ENCODE measurements around the gene KIAA0513.

The KIAA0513 gene

DNA sequence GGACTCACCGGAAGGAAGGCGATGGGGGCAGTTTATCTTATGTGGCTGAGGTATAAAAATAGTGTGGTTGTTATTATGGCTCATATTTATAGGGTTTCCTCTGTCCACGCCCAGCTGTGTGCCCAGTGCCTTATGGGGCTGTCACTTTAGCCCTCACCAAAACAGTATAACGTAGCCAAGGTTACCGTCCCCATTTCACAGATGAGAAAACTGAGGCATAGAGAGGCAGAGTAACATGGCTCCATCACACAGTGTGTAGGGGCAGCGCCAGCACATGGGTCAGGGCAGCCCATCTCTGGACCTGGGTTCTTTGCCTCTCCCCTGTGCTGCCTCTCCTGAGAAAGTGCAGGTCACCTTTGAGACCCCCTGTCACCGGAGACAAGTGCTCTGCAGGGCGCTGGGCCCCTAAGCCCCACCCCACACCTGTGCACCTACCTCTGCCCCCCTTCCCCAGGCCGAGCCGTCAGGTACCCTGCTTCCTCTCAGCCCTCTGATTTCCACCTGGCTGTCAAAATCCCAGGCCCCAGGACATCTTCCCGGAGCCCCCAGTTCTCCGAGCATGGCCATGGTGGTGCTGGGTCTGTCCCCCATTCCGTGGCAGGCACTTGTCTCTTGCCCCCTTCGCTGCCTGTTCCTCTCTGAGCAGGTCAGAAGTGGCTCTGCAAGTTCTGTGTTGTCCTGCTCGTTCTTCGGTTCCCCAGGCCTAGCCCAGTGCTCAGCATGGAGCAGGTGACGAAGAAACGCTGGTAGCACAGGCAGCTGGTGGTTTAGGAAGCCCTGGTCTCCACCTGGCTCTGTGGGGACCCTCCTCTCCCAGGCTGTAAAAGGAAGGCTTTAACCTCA lies 7.2 kb downstream of the KIAA0513 start:
- H4K20me1 ChIP-seq (ENCODE audit: insufficient read depth, low read length), result no peaks in the 10 kb centered on the region
- H3K4me1 ChIP-seq (ENCODE audit: insufficient read depth, low read length), result no peaks in the 10 kb centered on the region
- H3K27ac ChIP-seq (ENCODE audit: low read length), result no peak overlapping the region
- ATAC-seq (ENCODE audit: insufficient read depth, low read depth) (no peak), DNase-seq (no peak)
- H3K27me3 ChIP-seq (ENCODE audit: insufficient read depth, low read length, poor library complexity), result no peaks in the 10 kb centered on the region
- H2AFZ ChIP-seq (ENCODE audit: low read depth, low read length), result no peak overlapping the region
- H3K36me3 ChIP-seq (ENCODE audit: insufficient read depth, low read length), result no peaks in the 10 kb centered on the region
- H3K4me2 ChIP-seq (ENCODE audit: insufficient read depth, low read length), result no peak overlapping the region
- no peak overlapping the region for H3K4me3 ChIP-seq (ENCODE audit: low read depth in 1 of 2, low read length in 2 of 2)
- TF ChIP-seq, protein P1, sequence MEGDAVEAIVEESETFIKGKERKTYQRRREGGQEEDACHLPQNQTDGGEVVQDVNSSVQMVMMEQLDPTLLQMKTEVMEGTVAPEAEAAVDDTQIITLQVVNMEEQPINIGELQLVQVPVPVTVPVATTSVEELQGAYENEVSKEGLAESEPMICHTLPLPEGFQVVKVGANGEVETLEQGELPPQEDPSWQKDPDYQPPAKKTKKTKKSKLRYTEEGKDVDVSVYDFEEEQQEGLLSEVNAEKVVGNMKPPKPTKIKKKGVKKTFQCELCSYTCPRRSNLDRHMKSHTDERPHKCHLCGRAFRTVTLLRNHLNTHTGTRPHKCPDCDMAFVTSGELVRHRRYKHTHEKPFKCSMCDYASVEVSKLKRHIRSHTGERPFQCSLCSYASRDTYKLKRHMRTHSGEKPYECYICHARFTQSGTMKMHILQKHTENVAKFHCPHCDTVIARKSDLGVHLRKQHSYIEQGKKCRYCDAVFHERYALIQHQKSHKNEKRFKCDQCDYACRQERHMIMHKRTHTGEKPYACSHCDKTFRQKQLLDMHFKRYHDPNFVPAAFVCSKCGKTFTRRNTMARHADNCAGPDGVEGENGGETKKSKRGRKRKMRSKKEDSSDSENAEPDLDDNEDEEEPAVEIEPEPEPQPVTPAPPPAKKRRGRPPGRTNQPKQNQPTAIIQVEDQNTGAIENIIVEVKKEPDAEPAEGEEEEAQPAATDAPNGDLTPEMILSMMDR (IDR thresholded peaks at IDR 0.05; ENCODE audit: borderline replicate concordance, extremely low read depth, low read length, poor library complexity, severe bottlenecking), result no peak
- TF ChIP-seq EZH2 (IDR thresholded peaks at IDR 0.05; ENCODE audit: borderline replicate concordance, low read depth, low read length, severe bottlenecking), result no peak
- no peaks in the 10 kb centered on the region for H3K79me2 ChIP-seq (ENCODE audit: insufficient read depth, low read length)
- H3K9me3 ChIP-seq (ENCODE audit: insufficient read depth, low read length, severe bottlenecking), result no peaks in the 10 kb centered on the region
- H3K9ac ChIP-seq (ENCODE audit: low read depth, low read length), result no peak overlapping the region

DNA sequence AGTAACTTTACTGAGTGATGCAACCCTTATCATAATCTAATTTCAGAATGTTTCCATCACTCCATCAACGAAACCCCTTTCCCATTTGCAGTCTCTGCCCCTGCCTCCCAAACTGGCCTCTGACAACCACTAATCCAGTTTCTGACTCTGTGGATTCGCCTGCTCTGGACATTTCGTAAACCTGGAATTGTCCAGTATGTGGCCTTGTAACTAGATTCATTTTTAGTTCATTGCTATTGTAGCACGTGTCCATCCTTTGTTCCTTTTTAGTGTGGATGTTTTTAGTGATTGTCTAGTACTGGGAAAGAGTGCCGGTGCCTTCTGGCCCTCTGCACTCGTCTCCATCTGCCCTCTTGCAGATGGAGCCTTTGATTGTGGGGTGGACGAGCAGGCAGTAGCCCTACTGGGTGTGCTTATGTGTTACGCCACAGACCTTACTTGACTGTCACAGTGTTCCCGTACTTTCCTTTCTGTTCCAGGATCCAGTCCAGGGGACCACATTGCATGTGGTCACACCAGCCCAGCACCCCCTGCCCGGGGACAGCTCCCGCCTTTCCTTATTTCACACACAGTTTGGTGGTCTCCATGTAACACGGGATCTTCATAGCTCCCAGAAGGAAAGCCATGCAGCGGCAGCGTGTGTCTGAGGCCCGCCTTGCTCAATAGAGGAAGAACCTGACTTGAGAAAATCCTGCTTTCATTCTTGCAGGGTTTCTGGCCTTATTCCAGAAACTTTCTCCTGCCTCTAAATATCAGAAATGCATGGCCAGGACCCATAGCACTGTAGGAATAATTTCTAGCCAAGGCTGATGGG lies 8.8 kb downstream of the KIAA0513 start:
- H2AFZ ChIP-seq (ENCODE audit: low read depth, low read length), result no peak overlapping the region
- H3K9me3 ChIP-seq (ENCODE audit: insufficient read depth, low read length, severe bottlenecking), result no peaks in the 10 kb centered on the region
- TF ChIP-seq, protein P1 (IDR thresholded peaks at IDR 0.05; ENCODE audit: borderline replicate concordance, extremely low read depth, low read length, poor library complexity, severe bottlenecking), result no peak
- no peak for TF ChIP-seq EZH2 (IDR thresholded peaks at IDR 0.05; ENCODE audit: borderline replicate concordance, low read depth, low read length, severe bottlenecking)
- no peaks in the 10 kb centered on the region for H4K20me1 ChIP-seq (ENCODE audit: insufficient read depth, low read length)
- DNase-seq (no peak), ATAC-seq (ENCODE audit: insufficient read depth, low read depth) (no peak)
- H3K27me3 ChIP-seq (ENCODE audit: insufficient read depth, low read length, poor library complexity), result no peaks in the 10 kb centered on the region
- no peak overlapping the region for H3K4me2 ChIP-seq (ENCODE audit: insufficient read depth, low read length)
- no peaks in the 10 kb centered on the region for H3K79me2 ChIP-seq (ENCODE audit: insufficient read depth, low read length)
- H3K4me1 ChIP-seq (ENCODE audit: insufficient read depth, low read length), result no peaks in the 10 kb centered on the region
- no peak overlapping the region for H3K9ac ChIP-seq (ENCODE audit: low read depth, low read length)
- no peak overlapping the region for H3K4me3 ChIP-seq (ENCODE audit: low read depth in 1 of 2, low read length in 2 of 2)
- no peak overlapping the region for H3K27ac ChIP-seq (ENCODE audit: low read length)
- no peaks in the 10 kb centered on the region for H3K36me3 ChIP-seq (ENCODE audit: insufficient read depth, low read length)

DNA sequence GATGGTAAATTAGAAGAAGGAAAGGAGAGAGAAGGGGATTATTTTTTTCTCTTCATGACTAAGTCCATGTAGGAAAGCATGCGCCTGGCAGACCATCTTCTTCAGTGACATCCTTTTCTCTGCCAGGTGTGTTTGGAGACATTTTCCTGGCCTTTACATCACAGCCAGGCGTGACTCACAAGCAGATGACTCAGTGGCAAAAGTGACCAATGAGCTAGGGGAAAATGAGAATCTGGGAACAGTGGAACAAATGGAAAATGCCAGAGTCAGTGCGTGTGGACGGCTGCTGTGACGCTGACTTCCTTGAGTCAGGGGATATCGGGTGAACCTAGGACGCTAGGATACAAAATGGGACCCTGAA lies 9.4 kb downstream of the KIAA0513 start:
- no peak for ATAC-seq (ENCODE audit: insufficient read depth, low read depth)
- no peaks in the 10 kb centered on the region for H3K27me3 ChIP-seq (ENCODE audit: insufficient read depth, low read length, poor library complexity)
- H3K4me2 ChIP-seq (ENCODE audit: insufficient read depth, low read length), result no peak overlapping the region
- H3K27ac ChIP-seq (ENCODE audit: low read length), result no peak overlapping the region
- H3K9ac ChIP-seq (ENCODE audit: low read depth, low read length), result no peak overlapping the region
- no peaks in the 10 kb centered on the region for H3K4me1 ChIP-seq (ENCODE audit: insufficient read depth, low read length)
- no peaks in the 10 kb centered on the region for H3K79me2 ChIP-seq (ENCODE audit: insufficient read depth, low read length)
- no peak overlapping the region for H3K4me3 ChIP-seq (ENCODE audit: low read depth in 1 of 2, low read length in 2 of 2)
- no peaks in the 10 kb centered on the region for H3K36me3 ChIP-seq (ENCODE audit: insufficient read depth, low read length)
- H3K9me3 ChIP-seq (ENCODE audit: insufficient read depth, low read length, severe bottlenecking), result no peaks in the 10 kb centered on the region
- H4K20me1 ChIP-seq (ENCODE audit: insufficient read depth, low read length), result no peaks in the 10 kb centered on the region
- H2AFZ ChIP-seq (ENCODE audit: low read depth, low read length), result no peak overlapping the region
- DNase-seq, result no peak
- TF ChIP-seq, protein P1 (IDR thresholded peaks at IDR 0.05; ENCODE audit: borderline replicate concordance, extremely low read depth, low read length, poor library complexity, severe bottlenecking), result no peak
- TF ChIP-seq EZH2 (IDR thresholded peaks at IDR 0.05; ENCODE audit: borderline replicate concordance, low read depth, low read length, severe bottlenecking), result no peak

Data from DND-41 (cell line).